ENCODE measurements around the gene RGS7. TPM values are rescaled to one million over a fixed set of nuclear protein-coding genes. Genes with fewer than 3 reads are reported as not detected.

RGS7 gene
- total RNA-seq = not detected

GRCh38 chr1:241356519-241357365 lies at the start of gene RGS7:
Gene RGS7 (minus strand): TSS chr1:241357205.
- CTCF ChIA-PET = no interaction called here
- POLR2A ChIA-PET = no interaction called here

GRCh38 chr1:241406421-241406820 lies 49.4 kb upstream of the RGS7 start:
- ChIA-PET POLR2A (no interaction called here), CTCF (no interaction called here)

GRCh38 chr1:241401156-241401555 lies 44.2 kb upstream of the RGS7 start:
- ChIA-PET CTCF (no interaction called here), POLR2A (no interaction called here)

DNA sequence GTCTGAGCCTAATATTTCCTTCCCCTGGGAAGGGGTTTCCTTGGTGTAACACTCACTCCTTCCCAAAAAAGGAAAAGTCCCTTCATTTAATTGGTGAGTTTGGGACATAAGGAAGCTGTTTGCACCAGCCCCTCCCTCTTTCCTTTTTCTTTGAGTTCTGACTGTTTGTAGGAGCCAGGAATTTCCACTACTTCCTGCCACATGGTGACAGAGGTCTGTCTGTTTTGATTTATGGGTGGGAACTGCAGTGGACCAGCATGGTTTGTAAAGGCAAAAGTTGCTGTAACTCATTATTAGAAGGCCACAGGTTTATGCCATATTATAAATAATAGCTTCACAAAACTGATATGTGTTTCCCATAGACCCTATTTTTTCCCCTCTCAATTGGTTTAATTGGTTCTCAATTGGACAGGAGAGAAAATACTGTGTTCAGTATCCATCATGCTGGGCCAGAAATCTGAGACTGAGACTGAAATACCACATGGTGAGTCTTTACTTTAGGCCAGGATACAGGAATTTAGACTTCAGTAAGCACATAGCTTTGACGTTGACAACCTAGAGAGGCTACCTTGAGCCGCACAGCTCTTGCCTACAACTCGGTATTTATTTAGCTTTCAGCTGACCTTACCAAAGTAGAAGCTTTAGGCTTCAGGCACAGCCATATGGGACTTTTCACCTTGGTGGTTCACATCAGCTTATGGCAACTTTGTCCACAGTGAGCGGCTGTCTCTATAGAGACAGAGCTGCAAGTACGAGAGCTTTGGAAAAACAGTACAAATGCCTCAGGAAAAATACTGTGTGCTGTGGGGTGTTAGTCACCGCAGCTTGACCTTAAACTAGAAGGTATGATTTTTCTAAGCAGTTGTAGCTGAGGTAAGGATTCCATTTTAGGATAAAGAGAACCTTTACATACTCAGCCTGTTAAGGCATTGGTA lies 40.0 kb upstream of the RGS7 start:
- ChIA-PET CTCF (no interaction called here), POLR2A (no interaction called here)

GRCh38 chr1:241391926-241392710 lies 35.1 kb upstream of the RGS7 start:
- ChIA-PET CTCF (no interaction called here), POLR2A (no interaction called here)

DNA sequence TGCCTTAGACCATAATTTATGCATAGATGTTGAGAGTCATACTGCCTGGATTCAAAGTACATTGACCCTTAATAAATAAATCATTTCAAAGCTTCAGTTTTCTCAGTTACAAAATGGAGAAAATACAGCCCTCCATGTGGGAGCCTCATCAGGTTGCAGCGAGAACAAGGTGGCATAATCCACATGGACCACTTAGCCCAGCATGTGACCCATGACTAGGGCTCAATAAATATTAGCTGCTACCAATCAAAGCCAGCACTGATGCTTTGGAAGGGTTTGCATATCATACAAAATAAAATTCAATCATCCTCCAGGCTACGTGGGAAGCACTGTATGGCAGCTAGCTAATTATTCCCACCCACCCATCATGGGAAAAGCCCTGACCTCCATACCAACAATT lies 33.5 kb upstream of the RGS7 start:
- ChIA-PET POLR2A (no interaction called here), CTCF (no interaction called here)

DNA sequence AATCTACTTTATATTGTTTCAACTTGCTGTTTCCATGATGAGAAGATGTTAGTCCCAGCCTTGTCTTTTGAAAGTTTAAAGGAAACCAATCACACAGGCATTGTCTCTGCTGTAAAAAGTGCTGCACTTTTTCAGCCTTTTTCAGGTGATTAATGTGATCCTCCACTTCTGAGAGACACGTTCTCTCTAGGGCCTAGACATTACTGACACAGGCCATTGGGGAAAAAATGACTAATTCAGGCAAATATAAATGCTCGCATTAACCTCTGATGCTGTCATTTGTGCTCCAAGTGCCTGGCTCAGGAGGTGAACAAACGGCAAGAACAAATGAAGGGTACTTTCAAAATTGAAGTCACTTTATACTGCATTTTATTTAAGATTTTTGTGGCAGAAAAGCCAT lies 32.4 kb upstream of the RGS7 start:
- POLR2A ChIA-PET = no interaction called here
- CTCF ChIA-PET = no interaction called here

GRCh38 chr1:241387216-241387615 lies 30.2 kb upstream of the RGS7 start:
- ChIA-PET POLR2A (no interaction called here), CTCF (no interaction called here)

DNA sequence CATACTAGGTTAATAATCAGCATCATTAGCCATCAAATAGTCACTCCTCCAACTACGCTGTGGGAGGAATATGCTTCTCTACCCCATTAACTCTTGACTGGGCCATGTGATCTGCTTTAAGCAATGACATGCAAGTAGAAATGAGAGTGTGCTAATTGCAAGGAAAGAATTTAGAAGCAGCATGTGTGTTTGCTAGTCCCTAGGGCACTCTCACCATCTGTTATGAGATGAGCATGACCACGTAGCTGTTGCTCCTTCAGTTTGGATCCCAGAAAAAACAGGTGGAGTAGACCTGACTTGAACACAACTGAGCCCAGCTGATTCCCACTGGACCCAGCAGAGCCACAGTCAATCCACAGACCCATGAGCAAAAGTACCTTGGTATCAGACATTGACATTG lies 19.7 kb upstream of the RGS7 start:
- POLR2A ChIA-PET = no interaction called here
- CTCF ChIA-PET = no interaction called here

- CTCF ChIA-PET = no interaction called here
- POLR2A ChIA-PET = interaction anchor here (0.6 kb wide), 1 partner anchor 1412 kb away, joined by 3 read pairs; no protein-coding TSS in a partner anchor
Measured at GRCh38 chr1:241375886-241376285, 18.9 kb upstream of the RGS7 start.

DNA sequence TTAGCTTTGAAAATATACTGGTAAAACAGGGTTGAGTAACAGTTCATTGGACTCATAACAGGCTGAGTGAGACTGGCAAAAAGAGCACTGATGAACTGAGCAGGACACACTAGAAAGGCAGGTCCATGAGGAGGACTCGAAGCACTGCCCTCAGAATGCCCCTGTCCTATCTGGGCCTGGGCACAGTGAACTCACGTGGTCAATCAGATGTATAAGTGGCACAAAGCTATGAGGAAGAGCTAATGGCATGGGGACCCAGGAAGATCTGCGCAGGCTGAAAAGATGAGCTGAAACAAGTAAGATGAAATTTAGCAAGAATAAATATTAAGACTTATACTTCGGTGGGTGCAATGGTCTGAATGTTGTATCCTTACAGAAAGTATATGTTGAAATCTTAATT lies 9.2 kb upstream of the RGS7 start:
- ChIA-PET POLR2A (no interaction called here), CTCF (no interaction called here)

GRCh38 chr1:241362350-241362749 lies 5.3 kb upstream of the RGS7 start:
- POLR2A ChIA-PET = no interaction called here
- CTCF ChIA-PET = no interaction called here

- ChIA-PET CTCF (no interaction called here), POLR2A (no interaction called here)
Measured at GRCh38 chr1:241357366-241358340, 648 bp upstream of the RGS7 start.

DNA sequence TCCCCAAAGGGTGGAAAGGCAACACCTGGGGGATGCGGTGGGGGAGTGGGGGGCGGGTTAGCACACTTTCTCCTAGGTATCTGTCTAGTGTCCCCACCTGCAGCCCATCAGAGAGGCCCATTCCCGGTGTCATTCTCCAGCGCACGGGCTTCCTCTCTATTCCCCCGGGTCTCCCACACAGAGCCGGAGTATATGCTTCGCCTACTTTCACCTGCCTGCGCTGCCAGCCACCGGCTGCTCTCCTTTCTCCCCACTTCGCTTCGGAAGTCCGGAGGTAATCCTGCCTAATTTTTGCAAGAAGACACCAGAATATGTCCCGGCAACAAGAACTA lies 852 bp downstream of the RGS7 start:
- CTCF ChIA-PET = no interaction called here
- POLR2A ChIA-PET = no interaction called here

- CTCF ChIA-PET = no interaction called here
- POLR2A ChIA-PET = no interaction called here
Measured at GRCh38 chr1:241355311-241356010, 1.5 kb downstream of the RGS7 start.

DNA sequence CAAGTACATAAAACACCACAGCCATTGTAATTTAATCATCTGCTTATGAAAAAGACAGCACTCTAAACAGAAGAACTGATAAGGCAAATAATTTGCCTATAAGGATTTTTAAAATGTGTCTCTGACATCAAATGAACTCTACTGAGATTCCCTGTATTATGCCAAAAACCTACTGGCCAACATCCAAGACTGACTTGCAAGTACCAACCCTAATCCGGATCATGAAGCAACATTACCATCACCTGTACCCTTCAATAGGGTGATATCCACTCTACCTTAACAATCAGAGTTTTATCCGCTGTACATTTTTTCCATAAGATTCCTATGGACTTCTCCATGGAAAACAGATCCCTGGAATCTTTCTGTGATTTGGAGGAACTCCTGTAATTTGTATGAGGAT lies 4.6 kb downstream of the RGS7 start:
- CTCF ChIA-PET = no interaction called here
- POLR2A ChIA-PET = no interaction called here

DNA sequence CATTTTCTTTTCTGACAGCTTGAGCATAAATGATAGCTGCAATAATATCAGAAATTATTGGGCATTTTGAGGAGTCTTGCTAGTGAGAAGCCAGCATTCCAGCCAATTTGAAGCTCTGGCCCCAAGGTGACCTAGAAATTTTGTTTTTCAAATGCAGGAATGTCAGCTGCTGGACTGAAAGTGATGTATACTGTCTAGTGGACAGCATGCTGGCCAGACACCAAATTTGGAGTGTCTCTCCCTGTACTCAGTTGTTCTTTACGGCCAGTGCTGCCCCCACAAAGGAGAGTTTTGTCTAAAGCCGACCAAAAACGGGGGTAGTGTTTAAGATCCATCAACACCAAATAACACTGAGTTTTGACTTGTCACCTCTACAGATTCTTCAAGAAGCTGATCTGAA lies 5.2 kb downstream of the RGS7 start:
- ChIA-PET CTCF (no interaction called here), POLR2A (no interaction called here)

DNA sequence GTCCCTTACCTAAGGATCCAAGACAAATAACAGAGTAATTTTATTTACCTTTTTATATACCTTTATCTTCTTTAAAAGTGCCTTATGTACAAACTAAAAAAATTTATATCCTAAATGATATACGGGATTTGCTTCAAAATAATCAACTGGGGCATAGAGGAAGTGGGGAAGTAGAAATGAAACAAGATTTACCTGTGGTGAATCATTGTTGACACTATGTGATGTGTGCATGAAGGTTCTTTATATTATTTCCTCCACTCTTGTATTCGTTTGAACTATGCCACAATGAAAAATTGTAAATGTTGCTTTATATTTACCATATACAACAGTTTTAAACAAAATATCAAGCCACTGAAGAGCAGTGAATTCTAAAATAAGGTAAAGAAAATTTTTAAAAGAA lies 13.0 kb downstream of the RGS7 start:
- CTCF ChIA-PET = no interaction called here
- POLR2A ChIA-PET = no interaction called here

DNA sequence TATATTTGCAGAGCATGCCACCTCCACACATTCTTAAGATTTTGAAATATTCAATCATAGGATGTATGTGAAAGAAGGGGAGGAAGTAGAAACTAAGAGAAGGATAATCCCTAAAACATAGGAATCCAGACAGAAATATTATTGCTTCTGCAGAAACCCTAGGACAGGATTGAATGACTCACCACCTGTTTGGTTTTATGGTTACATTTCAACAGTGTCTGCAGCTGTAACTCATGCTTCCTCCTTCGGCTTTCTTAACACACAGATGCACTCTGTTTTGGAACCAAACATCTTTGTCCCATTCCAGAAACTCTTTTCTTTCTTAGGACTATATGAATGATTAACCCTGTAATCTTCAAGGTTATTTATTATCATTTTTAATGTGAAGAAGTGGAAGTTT lies 20.7 kb downstream of the RGS7 start:
- CTCF ChIA-PET = no interaction called here

More for the DNA sequence above, 20.7 kb downstream of the RGS7 start:
- POLR2A ChIA-PET = no interaction called here
